GM19395 (cell line): ENCODE data around the gene PIAS2.
"Not testable (repeated sequence)": the region's sequence is repeated elsewhere in the genome, so short reads cannot be mapped to it uniquely, and the experiment has no call there.

Experiments used
- ATAC-seq: cut with Tn5 transposase; IDR thresholded peaks from one replicate; pipeline ENCODE4 v1.9.1; 2021; ENCODE audit warnings: mild to moderate bottlenecking, moderate library complexity; ENCODE audit not compliant: unreplicated experiment

PIAS2 gene

DNA sequence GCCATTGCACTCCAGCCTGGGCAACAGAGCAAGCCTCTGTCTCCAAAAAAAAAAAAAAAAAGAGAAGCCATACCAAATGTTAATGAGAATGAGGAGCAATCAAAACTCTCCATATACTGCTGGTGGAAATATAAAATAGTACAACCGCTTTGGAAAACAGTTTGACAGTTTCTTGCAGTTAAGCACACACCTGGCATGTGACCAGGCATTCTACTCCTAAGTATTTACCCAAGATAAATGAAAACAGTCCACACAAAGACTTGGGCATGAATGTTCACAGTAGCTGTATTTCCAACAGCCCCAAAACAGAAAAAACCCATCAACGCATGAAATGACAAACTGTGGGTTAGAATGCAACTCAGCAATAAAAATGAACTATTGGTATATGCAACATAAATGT lies 84.5 kb downstream of the PIAS2 start:
- ATAC-seq = no peak

GRCh38 chr18:46832422-46832821 lies 84.9 kb downstream of the PIAS2 start:
- ATAC-seq = not testable (repeated sequence)

DNA sequence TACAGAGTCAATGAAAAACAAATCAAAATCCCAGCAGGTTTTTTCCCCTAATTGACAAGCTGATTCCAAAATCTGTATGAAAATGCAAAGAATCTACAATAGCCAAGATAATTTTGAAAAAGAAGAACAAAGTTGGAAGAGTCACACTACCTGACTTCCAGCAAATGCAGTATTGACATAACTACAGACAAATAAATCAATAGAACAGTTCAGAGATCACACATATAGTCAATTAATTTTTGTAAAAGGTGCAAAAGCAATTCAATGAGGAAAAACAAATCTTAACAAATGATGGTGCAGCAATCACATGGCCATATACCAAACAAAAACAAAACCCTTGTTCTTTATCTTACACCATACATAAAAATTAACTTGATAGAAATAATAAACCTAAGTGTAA lies 85.9 kb downstream of the PIAS2 start:
- no peak for ATAC-seq

GRCh38 chr18:46830633-46831032 lies 86.7 kb downstream of the PIAS2 start:
- no peak for ATAC-seq

DNA sequence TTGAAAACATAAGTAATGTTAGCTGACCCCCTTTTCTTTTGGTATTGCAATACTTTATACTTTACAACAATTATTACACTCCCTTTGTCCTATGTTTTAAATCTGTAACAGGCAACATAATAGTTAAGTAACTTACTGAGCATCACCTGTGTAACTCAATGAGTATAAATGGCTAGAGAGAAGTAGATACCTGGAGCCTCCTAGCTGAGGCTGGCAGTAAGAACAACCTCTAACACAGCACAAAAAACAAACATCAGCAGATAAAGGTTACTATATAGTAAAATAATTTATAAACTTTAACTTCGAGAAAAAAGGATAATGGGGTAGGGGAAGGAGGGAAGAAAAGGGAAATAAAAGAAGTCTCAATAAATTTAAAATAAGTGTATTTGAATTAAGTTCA lies 87.4 kb downstream of the PIAS2 start:
- ATAC-seq = no peak

- no peak for ATAC-seq
Observed at GRCh38 chr18:46829531-46829930, 87.8 kb downstream of the PIAS2 start.

GRCh38 chr18:46821856-46822711 lies 95.2 kb downstream of the PIAS2 start:
- no peak for ATAC-seq

- no peak for ATAC-seq
Observed at GRCh38 chr18:46820863-46821262, 96.4 kb downstream of the PIAS2 start.

GRCh38 chr18:46815661-46816060 lies 101.6 kb downstream of the PIAS2 start:
- ATAC-seq = no peak

GRCh38 chr18:46814399-46814798 lies 102.9 kb downstream of the PIAS2 start:
- ATAC-seq = no peak

GRCh38 chr18:46812311-46812710 lies 105.0 kb downstream of the PIAS2 start:
- ATAC-seq = no peak

- no peak for ATAC-seq
Observed at GRCh38 chr18:46810481-46811000, 106.8 kb downstream of the PIAS2 start.

DNA sequence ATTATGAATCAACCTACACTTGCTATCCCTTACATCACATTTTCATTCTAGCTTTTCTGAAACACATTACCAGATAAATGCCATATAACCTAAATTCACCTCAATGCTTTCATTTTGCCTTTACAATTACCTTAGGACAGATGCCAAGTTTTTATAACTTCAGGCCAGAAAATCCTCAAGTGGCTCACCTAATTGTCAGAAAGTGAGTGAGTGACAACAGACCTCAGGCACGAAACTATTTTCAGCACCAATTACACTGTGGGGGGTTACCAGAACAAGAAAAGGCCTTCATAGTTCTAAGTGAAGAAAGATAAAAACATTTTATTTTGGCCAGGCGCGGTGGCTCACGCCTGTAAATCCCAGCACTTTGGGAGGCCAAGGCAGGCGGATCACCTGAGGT lies 108.2 kb downstream of the PIAS2 start:
- ATAC-seq = no peak

GRCh38 chr18:46795945-46796344 lies 121.4 kb downstream of the PIAS2 start:
- ATAC-seq = not testable (repeated sequence)

DNA sequence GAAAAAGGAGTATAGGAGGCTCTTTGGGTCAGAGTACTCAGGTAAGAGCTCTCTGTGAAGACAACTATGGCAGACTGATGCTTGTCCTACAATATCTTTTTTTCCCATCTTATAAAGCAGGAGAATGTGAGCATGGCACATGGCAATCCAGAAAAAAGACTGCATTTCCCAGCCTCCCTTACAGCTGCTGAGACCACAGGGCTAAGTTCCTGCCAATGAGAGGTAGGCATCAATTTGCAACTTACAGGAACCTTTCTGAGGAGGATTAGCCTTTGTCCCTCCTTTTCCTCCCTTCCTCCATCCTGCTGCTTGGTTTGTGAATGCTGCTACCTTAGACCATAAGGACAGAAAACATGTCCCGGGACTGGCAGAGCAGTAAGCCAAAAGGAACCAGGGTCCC lies 122.7 kb downstream of the PIAS2 start:
- ATAC-seq = no peak

- no peak for ATAC-seq
Observed at GRCh38 chr18:46793565-46793964, 123.7 kb downstream of the PIAS2 start.

DNA sequence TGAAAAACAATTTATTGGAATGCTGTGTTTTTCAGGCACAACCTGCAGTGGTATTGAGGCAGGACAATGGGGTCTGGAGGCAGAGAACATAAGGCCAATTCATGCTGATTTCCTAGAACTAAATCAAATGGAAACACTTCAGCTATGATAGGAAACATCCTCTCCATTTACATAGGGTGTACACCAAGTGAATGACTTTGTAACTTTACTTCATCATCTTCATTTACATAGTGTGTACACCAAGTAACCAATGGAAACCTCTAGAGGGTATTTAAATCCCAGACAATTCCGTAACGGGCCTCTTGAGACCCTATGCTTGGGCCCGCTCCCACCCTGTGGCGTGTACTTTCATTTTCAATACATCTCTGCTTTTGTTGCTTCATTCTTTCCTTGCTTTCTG lies 128.2 kb downstream of the PIAS2 start:
- no peak for ATAC-seq

GRCh38 chr18:46787674-46788073 lies 129.6 kb downstream of the PIAS2 start:
- ATAC-seq = no peak

DNA sequence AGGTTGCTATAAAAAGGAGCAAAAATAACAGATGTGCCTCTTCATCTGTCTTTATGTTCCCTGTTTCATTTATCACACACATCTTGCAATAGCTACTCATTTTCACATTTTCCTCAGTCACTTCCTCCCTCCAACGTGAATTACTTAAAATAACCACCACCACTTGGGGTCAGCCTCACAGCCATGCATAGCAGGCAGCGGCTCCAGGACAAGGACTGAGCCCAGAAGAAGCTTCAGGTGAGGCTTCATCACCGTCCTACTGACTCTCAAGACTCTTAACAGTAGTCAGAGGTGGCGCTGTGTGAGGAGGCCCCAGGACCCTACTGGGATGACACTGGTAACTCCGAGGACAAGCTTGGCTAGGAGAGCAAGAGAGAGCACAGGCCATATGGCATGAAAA lies 144.9 kb downstream of the PIAS2 start:
- ATAC-seq = no peak

DNA sequence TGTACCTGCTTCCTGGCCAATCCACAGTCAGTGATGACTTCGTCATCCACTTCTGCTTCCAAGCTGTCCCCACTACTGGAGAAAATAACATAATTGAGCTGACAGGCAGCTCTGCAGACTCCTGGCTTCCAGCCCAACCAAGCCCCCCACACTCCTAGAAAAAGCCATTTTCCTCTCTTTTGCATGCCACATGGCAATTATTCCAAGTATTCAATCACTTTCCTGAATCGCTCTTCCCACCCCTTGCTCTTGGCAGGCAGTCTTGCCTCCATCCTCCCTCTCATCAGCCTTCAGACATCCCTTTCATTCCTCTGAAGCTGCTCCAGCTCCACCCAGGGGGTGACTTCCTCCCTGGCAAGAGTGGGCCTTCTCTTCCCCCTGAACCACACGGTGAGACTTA lies 146.2 kb downstream of the PIAS2 start:
- ATAC-seq = no peak

GRCh38 chr18:46770708-46771107 lies 146.6 kb downstream of the PIAS2 start:
- ATAC-seq = no peak

GRCh38 chr18:46768166-46768921 lies 149.0 kb downstream of the PIAS2 start:
- no peak for ATAC-seq
